ENCODE data around the gene CYSLTR2. TPM values are rescaled to one million over a fixed set of nuclear protein-coding genes. Genes with fewer than 3 reads are reported as not detected.
"Not testable (repeated sequence)": the region's sequence is repeated elsewhere in the genome, so short reads cannot be mapped to it uniquely, and the experiment has no call there.

The CYSLTR2 gene
- total and polyA plus RNA-seq, 3 donors from 2014 or later: 0.31 to 0.76 (median 0.62) TPM

DNA sequence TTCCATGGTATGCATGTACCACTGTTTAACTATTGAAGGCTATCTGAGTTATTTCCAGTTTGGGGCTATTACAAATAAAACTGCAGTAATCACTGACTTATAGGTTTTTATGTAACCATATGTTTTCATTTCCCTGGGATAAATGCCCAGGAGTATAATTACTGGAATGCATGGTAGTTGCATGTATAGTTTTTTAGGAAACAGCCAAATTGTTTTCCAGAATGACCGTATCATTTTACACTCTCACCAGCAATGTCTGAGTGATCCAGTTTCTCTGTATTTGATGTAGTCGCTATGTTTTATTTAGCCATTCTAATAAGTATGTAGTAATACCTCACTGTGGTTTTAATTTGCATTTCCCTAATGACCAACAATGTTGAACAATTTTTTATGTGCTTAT lies 42.0 kb downstream of the CYSLTR2 start:
- DNase-seq: no peak
- no peaks in the 10 kb centered on the region for H3K4me1 ChIP-seq
- no peaks in the 10 kb centered on the region for H3K36me3 ChIP-seq (ENCODE audit: low read depth, missing control alignments)
- H3K9me3 ChIP-seq: no peaks in the 10 kb centered on the region
- TF ChIP-seq POLR2A (IDR thresholded peaks at IDR 0.05): no peak
- TF ChIP-seq, protein P1, sequence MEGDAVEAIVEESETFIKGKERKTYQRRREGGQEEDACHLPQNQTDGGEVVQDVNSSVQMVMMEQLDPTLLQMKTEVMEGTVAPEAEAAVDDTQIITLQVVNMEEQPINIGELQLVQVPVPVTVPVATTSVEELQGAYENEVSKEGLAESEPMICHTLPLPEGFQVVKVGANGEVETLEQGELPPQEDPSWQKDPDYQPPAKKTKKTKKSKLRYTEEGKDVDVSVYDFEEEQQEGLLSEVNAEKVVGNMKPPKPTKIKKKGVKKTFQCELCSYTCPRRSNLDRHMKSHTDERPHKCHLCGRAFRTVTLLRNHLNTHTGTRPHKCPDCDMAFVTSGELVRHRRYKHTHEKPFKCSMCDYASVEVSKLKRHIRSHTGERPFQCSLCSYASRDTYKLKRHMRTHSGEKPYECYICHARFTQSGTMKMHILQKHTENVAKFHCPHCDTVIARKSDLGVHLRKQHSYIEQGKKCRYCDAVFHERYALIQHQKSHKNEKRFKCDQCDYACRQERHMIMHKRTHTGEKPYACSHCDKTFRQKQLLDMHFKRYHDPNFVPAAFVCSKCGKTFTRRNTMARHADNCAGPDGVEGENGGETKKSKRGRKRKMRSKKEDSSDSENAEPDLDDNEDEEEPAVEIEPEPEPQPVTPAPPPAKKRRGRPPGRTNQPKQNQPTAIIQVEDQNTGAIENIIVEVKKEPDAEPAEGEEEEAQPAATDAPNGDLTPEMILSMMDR (IDR thresholded peaks at IDR 0.05): no peak
- H3K27me3 ChIP-seq: no peaks in the 10 kb centered on the region
- H3K27ac ChIP-seq: no peak overlapping the region
- no peak overlapping the region for H3K4me3 ChIP-seq
- 75 to 85% methylated on average over 2 of the region's 2 CpGs for WGBS, 2 donors
- intact Hi-C loops (cut with DNase I; ENCODE audit: low total_unique reads): no loop called here

DNA sequence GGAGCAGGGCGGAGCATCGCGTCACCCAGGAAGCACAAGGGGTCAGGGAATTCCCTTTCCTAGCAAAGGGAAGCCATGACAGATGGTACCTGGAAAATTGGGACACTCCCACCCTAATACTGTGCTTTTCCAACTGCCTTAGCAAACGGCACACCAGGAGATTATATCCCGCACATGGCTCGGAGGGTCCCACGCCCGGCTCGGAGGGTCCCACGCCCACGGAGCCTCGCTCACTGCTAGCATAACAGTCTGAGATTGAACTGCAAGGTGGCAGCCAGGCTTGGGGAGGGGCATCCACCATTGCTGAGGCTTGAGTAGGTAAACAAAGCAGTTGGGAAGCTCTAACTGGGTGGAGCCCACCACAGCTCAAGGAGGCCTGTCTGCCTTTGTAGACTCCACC lies 42.9 kb downstream of the CYSLTR2 start:
- DNase-seq; intact Hi-C loops (cut with DNase I; ENCODE audit: low total_unique reads); H3K27ac ChIP-seq; H3K4me1 ChIP-seq; H3K27me3 ChIP-seq; H3K9me3 ChIP-seq; H3K4me3 ChIP-seq; H3K36me3 ChIP-seq (ENCODE audit: low read depth, missing control alignments): not testable (repeated sequence)
- WGBS, 2 donors: 90 to 95% methylated on average over 5 to 12 of the region's 12 CpGs

DNA sequence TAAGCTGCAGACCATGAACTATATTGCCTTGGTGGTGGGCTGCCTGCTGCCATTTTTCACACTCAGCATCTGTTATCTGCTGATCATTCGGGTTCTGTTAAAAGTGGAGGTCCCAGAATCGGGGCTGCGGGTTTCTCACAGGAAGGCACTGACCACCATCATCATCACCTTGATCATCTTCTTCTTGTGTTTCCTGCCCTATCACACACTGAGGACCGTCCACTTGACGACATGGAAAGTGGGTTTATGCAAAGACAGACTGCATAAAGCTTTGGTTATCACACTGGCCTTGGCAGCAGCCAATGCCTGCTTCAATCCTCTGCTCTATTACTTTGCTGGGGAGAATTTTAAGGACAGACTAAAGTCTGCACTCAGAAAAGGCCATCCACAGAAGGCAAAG lies 53.7 kb downstream of the CYSLTR2 start:
- Histone ChIP-seq H3K9me3 (no peaks in the 10 kb centered on the region), H3K27me3 (no peaks in the 10 kb centered on the region), H3K27ac (no peak overlapping the region), H3K4me1 (no peaks in the 10 kb centered on the region), H3K4me3 (no peak overlapping the region), H3K36me3 (ENCODE audit: low read depth, missing control alignments) (no peaks in the 10 kb centered on the region)
- no peak for DNase-seq
- 86 to 90% methylated on average over 5 of the region's 5 CpGs for WGBS, 2 donors
- intact Hi-C loops (cut with DNase I; ENCODE audit: low total_unique reads): no loop called here
- TF ChIP-seq POLR2A (IDR thresholded peaks at IDR 0.05): no peak

DNA sequence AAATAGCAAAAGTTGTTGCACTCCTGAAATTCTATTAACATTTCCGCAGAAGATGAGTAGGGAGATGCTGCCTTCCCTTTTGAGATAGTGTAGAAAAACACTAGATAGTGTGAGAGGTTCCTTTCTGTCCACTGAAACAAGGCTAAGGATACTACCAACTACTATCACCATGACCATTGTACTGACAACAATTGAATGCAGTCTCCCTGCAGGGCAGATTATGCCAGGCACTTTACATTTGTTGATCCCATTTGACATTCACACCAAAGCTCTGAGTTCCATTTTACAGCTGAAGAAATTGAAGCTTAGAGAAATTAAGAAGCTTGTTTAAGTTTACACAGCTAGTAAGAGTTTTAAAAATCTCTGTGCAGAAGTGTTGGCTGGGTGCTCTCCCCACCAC lies 55.0 kb downstream of the CYSLTR2 start:
- no peaks in the 10 kb centered on the region for H3K36me3 ChIP-seq (ENCODE audit: low read depth, missing control alignments)
- H3K27ac ChIP-seq: no peak overlapping the region
- TF ChIP-seq POLR2A (IDR thresholded peaks at IDR 0.05): no peak
- TF ChIP-seq, protein P1 (IDR thresholded peaks at IDR 0.05): no peak
- no peak overlapping the region for H3K4me3 ChIP-seq
- intact Hi-C loops (cut with DNase I; ENCODE audit: low total_unique reads): no loop called here
- H3K27me3 ChIP-seq: no peaks in the 10 kb centered on the region
- DNase-seq: no peak
- no peaks in the 10 kb centered on the region for H3K9me3 ChIP-seq
- WGBS, 2 donors: 91 to 93% methylated on average over 1 of the region's 1 CpG
- H3K4me1 ChIP-seq: no peaks in the 10 kb centered on the region

DNA sequence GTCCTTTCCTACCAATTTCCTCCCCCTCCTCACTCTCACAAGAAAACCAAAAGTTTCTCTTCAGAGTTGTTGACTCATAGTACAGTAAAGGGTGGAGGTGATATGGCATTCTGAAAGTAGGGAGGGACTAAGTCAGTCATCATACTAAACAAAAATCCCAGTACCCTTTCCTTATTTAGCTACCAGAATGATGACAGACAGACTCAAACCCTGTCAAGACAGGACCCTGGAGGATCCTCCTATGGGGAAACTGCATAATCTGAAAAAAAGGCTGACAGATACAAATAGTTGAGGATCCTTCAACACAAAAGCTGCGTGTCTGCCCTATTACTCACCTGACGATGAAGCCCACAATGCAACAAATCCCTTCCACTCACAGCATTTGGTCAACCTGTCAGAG lies 55.5 kb downstream of the CYSLTR2 start:
- TF ChIP-seq, protein P1 (IDR thresholded peaks at IDR 0.05): no peak
- TF ChIP-seq POLR2A (IDR thresholded peaks at IDR 0.05): no peak
- Histone ChIP-seq H3K4me1 (no peaks in the 10 kb centered on the region), H3K9me3 (no peaks in the 10 kb centered on the region), H3K4me3 (no peak overlapping the region), H3K27me3 (no peaks in the 10 kb centered on the region), H3K27ac (no peak overlapping the region), H3K36me3 (ENCODE audit: low read depth, missing control alignments) (no peaks in the 10 kb centered on the region)
- 88 to 93% methylated on average over 2 of the region's 2 CpGs for WGBS, 2 donors
- no peak for DNase-seq
- intact Hi-C loops (cut with DNase I; ENCODE audit: low total_unique reads): no loop called here

DNA sequence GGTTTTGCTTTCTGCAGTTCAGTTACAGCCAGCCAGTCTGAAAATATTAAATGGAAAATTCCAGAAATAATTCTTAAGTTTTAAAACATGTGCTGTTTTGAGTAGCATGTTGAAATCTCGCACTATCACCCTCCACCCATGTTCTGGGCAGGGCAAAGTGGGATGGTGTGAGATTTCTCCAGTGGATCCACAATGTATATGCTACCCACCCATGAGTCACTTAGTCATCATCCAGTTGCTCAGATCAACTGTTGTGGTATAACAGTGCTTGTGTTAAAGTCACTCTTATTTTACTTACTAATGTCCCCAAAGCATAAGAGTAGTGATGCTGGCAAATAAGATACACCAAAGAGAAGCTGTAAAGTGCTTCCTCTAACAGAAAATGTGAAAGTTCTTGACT lies 56.4 kb downstream of the CYSLTR2 start:
- Histone ChIP-seq H3K27me3 (no peaks in the 10 kb centered on the region), H3K4me1 (no peaks in the 10 kb centered on the region), H3K36me3 (ENCODE audit: low read depth, missing control alignments) (no peaks in the 10 kb centered on the region), H3K4me3 (no peak overlapping the region), H3K9me3 (no peaks in the 10 kb centered on the region), H3K27ac (no peak overlapping the region)
- intact Hi-C loops (cut with DNase I; ENCODE audit: low total_unique reads): no loop called here
- no peak for TF ChIP-seq POLR2A (IDR thresholded peaks at IDR 0.05)
- TF ChIP-seq, protein P1 (IDR thresholded peaks at IDR 0.05): no peak
- DNase-seq: no peak
- WGBS, 2 donors: 92 to 93% methylated on average over 1 of the region's 1 CpG
